RCC 7860 (cell line): ENCODE results near the gene ANKRD55.
A peak's percentile ranks its signal among the peaks of the same experiment; 100 is the strongest.
"Not testable (repeated sequence)": the region's sequence is repeated elsewhere in the genome, so short reads cannot be mapped to it uniquely, and the experiment has no call there.

Source experiments
- DNase-seq: peaks from one replicate; pipeline ENCODE4 v3.0.0-alpha.2; 2015; ENCODE audit warnings: low spot score
- FAIRE-seq: peaks from 2 replicates; lab custom pipeline; 2012; peaks lifted over from hg19 to GRCh38; lab: Jason Lieb, UNC

ANKRD55 gene

GRCh38 chr5:56111404-56111781 lies 121.7 kb downstream of the ANKRD55 start:
- DNase-seq (no peak), FAIRE-seq (no peak)

GRCh38 chr5:56110646-56111403 lies 122.3 kb downstream of the ANKRD55 start:
- DNase-seq (no peak), FAIRE-seq (no peak)

DNA sequence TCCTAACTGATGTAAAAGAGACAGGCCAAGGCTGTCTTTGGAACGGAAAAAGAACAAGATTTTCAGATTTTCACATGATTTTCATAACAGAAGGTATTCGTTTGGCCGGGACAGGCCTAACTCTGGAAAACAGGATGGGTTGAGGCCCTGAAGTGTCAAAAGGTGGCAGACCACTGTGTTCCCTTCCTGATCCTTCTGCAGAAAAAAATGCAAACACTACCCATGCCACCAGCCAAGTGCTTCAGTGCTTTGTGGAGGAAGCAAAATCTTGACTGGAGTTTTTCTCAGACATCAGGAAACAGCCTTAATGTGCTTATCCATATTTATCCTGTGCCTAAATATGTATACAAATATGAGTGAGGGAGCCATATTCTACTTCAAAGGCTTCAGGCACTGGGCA lies 124.9 kb downstream of the ANKRD55 start:
- DNase-seq (no peak), FAIRE-seq (no peak)

DNA sequence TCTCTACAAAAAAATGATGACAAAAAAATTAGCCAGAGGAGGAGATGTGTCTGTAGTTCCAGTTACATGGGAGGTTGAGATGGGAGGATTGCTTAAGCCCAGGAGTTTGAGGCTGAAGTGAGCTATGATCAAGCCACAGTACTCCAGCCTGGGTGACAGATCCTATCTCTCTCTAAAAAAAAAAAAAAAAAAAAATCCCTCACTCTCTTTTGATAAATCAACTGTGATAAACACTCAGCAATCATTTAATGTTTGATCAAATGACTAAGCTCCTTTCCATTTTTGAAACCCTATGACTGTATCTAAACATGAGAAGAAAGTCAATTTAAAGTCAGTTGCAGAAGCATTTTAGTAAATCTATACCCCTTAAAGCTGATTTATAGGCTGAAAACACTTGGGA lies 126.3 kb downstream of the ANKRD55 start:
- no peak for FAIRE-seq

DNA sequence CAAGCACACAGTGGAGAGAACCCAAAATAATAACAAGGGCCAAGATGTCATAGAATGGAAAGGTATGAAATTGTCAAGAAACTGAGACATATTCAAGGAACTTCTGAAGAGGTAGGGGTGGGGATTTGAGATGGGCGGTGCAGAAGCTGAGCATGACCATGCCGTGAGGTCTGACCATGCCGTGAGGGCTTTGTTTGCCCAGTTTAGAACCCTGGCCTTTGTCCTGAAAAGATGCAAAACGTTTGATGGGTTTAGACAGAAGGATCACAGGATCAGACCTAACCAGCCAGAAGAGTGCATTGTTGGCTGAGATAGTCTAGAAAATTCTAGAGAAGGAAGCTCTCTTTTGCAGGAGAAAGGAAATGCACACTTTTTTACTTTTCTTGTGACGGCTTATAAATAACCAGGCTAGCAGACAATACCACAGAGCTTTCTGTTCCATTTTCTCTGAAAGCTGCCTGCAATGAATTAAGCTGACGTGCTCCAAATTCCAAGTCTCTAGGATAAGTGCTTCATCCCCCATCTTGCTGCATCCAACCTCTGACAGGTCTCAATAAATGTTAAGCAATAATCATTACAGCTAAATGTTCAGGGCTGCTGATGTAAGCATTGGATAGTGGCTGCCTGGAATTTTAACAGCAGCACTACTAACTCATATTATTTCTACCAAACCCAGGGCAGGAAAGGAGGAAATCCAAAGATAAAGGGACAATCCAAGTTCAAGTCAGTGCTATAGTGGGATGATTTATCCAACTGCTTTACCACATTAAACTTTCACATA lies 127.4 kb downstream of the ANKRD55 start:
- DNase-seq (no peak), FAIRE-seq (no peak)

More for the DNA sequence above, 126.3 kb downstream of the ANKRD55 start:
- DNase-seq, result peak; percentile 4

DNA sequence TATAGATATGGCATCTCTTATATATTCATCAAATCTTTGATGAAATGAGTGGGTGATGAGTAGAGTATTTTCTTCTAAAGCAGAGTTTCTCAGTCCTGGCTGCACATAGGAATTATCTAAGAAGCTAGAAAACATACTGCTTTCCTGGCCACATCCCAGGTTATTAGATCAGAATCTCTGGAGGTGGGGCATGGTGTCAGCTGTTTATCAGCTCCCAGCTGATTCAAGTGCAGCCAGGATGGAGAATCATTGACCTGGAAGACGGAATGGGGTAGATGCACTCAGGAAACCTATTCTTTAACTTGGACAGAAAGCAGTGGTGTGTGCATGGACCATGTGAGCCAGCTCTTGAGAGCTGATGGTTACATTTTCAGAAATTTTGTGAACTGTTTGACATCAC lies 130.2 kb downstream of the ANKRD55 start:
- DNase-seq, result no peak
- no peak for FAIRE-seq

- DNase-seq, FAIRE-seq: not testable (repeated sequence)
Observed at GRCh38 chr5:56102207-56102606, 130.9 kb downstream of the ANKRD55 start.

- DNase-seq (no peak), FAIRE-seq (no peak)
Observed at GRCh38 chr5:56101180-56101579, 131.9 kb downstream of the ANKRD55 start.

DNA sequence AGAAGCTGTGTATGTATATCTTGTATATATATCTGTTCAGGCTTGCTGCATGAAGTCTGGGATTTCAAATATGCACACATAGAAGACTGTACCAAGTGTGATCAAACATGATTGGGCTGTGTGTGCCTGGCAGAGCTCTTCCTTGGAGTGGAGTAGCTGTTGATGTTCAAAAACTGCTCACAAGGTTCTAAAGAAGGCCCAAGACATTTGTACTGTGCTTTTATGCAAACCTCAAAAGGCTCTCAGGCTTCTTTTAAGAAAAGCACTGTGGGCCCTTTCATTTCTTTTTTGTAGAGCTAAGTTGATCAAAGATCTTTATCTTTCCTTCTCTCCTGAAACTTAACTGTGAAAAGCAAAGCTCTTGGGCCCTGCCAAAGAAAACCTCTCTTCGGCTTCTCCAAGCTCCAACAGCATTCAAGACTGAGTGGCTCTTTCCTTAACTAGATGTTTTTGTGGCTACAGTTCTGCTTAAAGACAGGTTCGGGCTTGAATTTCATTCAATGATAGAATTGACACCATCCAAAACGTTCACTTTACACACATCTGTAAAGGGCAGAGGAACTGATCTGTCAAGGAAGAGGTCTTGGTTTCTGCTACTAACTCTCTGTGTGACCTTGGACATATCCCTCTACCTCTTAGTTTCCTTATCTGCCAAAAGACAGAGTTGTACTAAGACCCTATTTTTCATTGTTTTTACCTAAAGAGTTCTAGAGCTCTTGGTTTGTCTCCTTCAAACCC lies 132.5 kb downstream of the ANKRD55 start:
- no peak for DNase-seq
- no peak for FAIRE-seq

DNA sequence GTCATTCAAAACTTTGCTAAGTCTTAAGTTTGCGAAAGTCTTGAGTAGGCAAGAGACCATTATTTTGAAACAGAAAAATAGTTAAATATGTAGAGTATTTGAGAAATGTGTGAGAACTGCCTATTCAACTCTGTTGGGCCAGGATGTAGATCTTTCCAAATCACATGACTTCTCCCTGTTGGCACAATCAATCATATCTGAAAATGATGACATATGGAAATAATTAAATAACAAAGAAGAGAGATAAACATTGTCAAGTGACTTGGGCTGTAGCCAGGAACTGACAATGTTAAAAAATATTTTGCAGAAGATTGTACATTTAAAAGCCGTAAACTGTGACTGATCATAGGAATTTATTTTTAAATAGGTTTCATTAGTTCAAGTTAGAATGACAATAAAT lies 133.8 kb downstream of the ANKRD55 start:
- FAIRE-seq, result no peak
- DNase-seq, result no peak

GRCh38 chr5:56097055-56097454 lies 136.1 kb downstream of the ANKRD55 start:
- no peak for FAIRE-seq

DNA sequence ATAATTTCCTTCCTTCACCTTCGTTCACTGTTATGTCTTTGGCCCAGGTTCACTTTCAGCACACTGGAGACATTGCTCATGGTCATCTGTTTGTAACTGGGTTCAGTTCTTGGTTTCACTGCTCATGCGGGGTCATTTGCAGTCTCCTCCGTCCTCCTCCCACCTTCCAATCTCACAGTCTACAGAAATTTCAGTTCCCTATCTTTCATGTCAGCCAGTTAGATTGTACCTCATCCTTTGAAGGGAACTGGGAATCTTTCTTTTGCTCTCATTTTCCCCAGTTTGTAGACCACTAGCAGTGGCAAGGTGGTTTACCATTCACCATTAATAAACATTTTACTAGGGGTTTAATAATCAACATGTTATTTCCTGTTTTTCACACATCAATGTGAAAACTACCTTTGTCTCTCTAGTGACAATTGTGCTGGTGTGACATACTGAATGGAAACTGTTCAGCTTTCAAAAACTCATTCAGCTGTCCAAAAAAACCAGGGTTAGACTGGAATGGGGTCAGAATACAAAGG lies 137.5 kb downstream of the ANKRD55 start:
- no peak for DNase-seq
- no peak for FAIRE-seq

More at GRCh38 chr5:56097055-56097454, 136.1 kb downstream of the ANKRD55 start:
- no peak for DNase-seq

DNA sequence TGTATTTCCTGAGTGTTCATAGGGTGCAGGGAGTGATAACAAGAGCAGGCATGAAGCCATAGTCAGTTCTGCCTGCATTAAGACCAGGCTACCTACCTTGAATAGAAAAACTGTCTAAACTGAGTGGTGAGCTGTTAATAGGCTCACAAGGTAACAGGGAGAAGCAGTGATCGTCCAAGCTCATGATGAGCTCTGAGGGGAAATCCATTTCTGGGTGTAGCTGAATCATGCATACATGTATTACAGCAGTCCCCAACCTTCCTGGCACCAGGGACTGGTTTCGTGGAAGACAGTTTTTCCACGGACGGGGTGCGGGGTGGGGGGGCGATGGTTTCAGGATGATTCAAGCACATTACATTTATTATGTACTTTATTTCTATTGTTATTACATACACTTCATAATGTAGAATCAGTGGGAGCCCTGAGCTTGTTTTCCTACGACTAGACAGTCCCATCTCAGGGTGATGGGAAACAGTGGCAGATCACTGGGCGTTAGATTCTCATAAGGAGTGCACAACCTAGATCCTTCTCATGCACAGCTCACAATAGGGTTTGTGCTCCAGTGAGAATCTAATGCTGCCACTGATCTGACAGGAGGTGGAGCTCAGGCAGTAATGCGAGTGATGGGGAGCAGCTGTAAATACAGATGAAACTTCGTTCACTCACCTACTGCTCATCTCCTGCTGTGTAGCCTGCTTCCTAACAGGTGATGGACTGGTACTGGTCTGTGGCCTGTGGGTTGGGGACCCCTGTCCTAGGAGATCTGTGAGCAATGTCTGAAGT lies 138.4 kb downstream of the ANKRD55 start:
- DNase-seq (no peak), FAIRE-seq (no peak)

DNA sequence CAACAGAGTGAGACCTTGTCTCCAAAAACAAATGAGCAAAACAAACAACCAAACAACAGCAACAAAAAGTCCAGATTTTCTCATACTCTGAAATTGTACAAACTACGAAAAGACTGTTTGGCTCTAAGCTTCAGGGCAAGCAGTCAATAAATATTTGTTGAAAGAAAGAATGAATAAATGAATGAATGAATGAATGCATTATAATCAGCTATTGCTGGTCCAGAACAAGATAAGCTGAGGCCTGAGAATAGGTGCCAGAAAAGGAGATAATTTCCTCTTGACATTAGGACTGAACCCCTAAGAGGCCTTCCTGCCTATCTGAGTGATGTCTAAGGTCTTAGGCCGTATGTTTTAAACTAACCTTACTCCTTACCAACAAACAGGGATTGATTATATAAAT lies 139.2 kb downstream of the ANKRD55 start:
- no peak for FAIRE-seq
- DNase-seq, result no peak

- no peak for FAIRE-seq
- DNase-seq, result no peak
Observed at GRCh38 chr5:56092115-56092514, 141.0 kb downstream of the ANKRD55 start.

GRCh38 chr5:56091664-56092063 lies 141.5 kb downstream of the ANKRD55 start:
- FAIRE-seq (no peak), DNase-seq (no peak)

DNA sequence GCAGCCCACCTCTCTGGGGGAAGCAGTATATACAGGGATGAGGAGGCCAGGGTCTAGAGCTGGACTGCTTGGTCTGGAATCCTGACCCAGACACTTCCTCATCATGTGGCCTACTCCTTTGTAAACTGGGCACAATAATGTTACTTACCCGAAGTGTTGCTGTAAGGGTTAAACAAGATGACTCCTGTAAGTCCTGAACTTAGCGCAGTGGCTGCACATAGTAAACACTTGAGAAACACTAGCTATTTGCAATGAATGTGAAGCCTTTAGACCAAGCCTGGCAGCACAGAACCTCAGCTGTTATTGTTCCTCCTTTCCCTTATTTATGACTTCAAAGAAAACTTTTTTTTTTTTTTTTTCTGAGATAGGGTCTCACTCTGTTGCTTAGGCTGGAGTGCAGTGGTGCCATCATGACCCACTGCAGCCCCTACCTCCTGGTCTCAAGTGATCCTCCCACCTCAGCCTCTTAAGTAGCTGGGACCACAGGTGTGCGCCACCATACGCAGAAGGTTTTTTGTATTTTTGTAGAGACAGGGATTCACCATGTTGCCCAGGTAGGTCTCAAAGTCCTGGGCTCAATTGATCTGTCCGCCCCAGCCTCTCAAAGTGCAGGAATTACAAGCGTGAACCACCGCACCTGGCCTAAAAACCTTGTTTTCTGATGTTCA lies 142.2 kb downstream of the ANKRD55 start:
- no peak for FAIRE-seq
- no peak for DNase-seq

DNA sequence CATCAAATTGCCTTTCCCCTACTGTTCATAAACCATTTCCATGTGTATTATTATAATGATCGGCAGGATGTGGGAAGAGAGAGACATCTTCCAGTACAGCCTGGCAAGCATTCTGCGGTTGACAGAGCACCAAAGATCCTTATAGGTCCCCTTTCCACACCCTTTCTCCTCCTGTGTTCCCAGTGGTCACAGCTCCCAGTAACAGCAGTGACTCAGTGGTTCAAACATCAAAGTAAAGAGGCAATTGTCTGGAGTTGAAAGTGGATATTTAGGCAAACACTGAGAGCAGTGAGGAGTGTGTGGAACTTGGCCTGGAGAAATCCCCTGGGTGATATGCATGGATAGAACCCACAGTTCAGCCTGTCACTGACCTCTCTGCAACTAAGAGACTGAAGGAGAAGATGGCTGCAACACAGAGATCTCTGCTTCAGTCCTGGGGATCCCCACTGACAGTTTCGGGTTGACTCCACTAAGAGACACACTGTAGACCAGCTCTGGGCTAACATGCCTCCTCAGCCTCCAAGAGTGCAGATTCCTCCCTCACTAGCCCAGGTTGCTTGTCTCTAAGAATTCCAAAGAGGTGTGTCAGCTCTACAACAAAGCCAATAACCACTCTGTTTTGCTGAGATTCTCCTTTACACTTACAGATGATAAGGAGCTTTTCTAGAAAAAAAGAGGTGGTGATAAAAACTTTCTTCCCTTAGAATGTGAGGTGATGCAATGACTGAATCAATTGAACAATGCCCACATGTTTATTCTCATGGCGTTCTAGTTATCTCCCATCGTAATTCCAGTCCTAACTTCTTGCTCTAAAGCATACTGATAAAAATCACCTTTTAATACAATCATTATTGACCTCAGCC lies 143.9 kb downstream of the ANKRD55 start:
- peak; percentile 68 for DNase-seq
- FAIRE-seq, result peak; percentile 17

GRCh38 chr5:56088431-56088949 lies 144.6 kb downstream of the ANKRD55 start:
- no peak for FAIRE-seq

More at GRCh38 chr5:56088431-56088949, 144.6 kb downstream of the ANKRD55 start:
- no peak for DNase-seq
